BLaER1 (cell line): ENCODE results near the gene KCTD1.
A peak's percentile ranks its signal among the peaks of the same experiment; 100 is the strongest.

Experiments used
- H3K27ac ChIP-seq: shearing (Covaris generic); formaldehyde crosslinking; 2 replicates; pipeline ENCODE4 v1.8.1; 2022
- H3K27me3 ChIP-seq: shearing (Covaris generic); formaldehyde crosslinking; 2 replicates; pipeline ENCODE4 v1.8.1; 2022
- H3K36me3 ChIP-seq: shearing (Covaris generic); formaldehyde crosslinking; 2 replicates; pipeline ENCODE4 v1.8.1; 2022
- H3K4me1 ChIP-seq: shearing (Covaris generic); formaldehyde crosslinking; 2 replicates; pipeline ENCODE4 v1.8.1; 2022
- H3K4me2 ChIP-seq: shearing (Covaris generic); formaldehyde crosslinking; 2 replicates; pipeline ENCODE4 v1.8.1; 2022
- H3K4me3 ChIP-seq: shearing (Covaris generic); formaldehyde crosslinking; 2 replicates; pipeline ENCODE4 v1.8.1; 2022
- H3K9ac ChIP-seq: shearing (Covaris generic); formaldehyde crosslinking; 2 replicates; pipeline ENCODE4 v1.8.1; 2022
- H3K9me3 ChIP-seq: shearing (Covaris generic); formaldehyde crosslinking; 2 replicates; pipeline ENCODE4 v1.8.1; 2022
- H4K20me1 ChIP-seq: shearing (Covaris generic); formaldehyde crosslinking; 2 replicates; pipeline ENCODE4 v1.8.1; 2022
- Cebpa-rat ChIP-seq: shearing (Covaris generic); IDR thresholded peaks from 2 replicates; pipeline ENCODE4 v1.8.1; 2022

KCTD1 gene

GRCh38 chr18:26548415-26549262, at the start of gene KCTD1:
KCTD1 (minus strand) TSS chr18:26548553; CDS start chr18:26548536, 17 bp downstream.
- TF ChIP-seq Cebpa-rat: no peak
- H3K27ac ChIP-seq: peak within 1 kb of the TSS; percentile 79
- H3K4me3 ChIP-seq: peak within 1 kb of the TSS; percentile 89
- H3K4me2 ChIP-seq: peak within 1 kb of the TSS; percentile 97
- H3K9ac ChIP-seq: peak within 1 kb of the TSS; percentile 85
- no peaks in the 10 kb centered on the region for H3K36me3 ChIP-seq
- no peaks in the 10 kb centered on the region for H3K9me3 ChIP-seq
- H3K27me3 ChIP-seq: peaks cover 49% of the 10 kb centered on the region
- peaks cover 58% of the 10 kb centered on the region for H3K4me1 ChIP-seq
- H4K20me1 ChIP-seq: peaks cover 70% of the 10 kb centered on the region

GRCh38 chr18:26593365-26594320, 45.3 kb upstream of the KCTD1 start:
- no peak for TF ChIP-seq Cebpa-rat
- H3K9ac ChIP-seq: no peak overlapping the region
- no peaks in the 10 kb centered on the region for H3K27me3 ChIP-seq
- H4K20me1 ChIP-seq: no peaks in the 10 kb centered on the region
- no peaks in the 10 kb centered on the region for H3K4me1 ChIP-seq
- H3K27ac ChIP-seq: no peak overlapping the region
- no peak overlapping the region for H3K4me2 ChIP-seq
- no peak overlapping the region for H3K4me3 ChIP-seq
- H3K36me3 ChIP-seq: no peaks in the 10 kb centered on the region
- no peaks in the 10 kb centered on the region for H3K9me3 ChIP-seq

- Histone ChIP-seq H3K4me1 (no peaks in the 10 kb centered on the region), H4K20me1 (no peaks in the 10 kb centered on the region), H3K27me3 (no peaks in the 10 kb centered on the region), H3K4me3 (no peak overlapping the region), H3K9ac (no peak overlapping the region), H3K27ac (no peak overlapping the region), H3K4me2 (no peak overlapping the region), H3K9me3 (no peaks in the 10 kb centered on the region), H3K36me3 (no peaks in the 10 kb centered on the region)
- no peak for TF ChIP-seq Cebpa-rat
Measured at GRCh38 chr18:26584745-26585144, 36.4 kb upstream of the KCTD1 start.

- Histone ChIP-seq H3K9me3 (no peaks in the 10 kb centered on the region), H3K27me3 (peaks cover 14% of the 10 kb centered on the region), H3K4me1 (peaks cover 17% of the 10 kb centered on the region), H3K36me3 (no peaks in the 10 kb centered on the region), H4K20me1 (no peaks in the 10 kb centered on the region), H3K9ac (no peak overlapping the region), H3K4me2 (no peak overlapping the region), H3K4me3 (no peak overlapping the region), H3K27ac (no peak overlapping the region)
- TF ChIP-seq Cebpa-rat: no peak
Measured at GRCh38 chr18:26579941-26580618, 31.7 kb upstream of the KCTD1 start.

GRCh38 chr18:26575865-26576217, 27.5 kb upstream of the KCTD1 start:
- Histone ChIP-seq H3K4me2 (peak overlapping the region; percentile 60), H3K9ac (no peak overlapping the region), H3K4me1 (peaks cover 20% of the 10 kb centered on the region), H3K27me3 (peaks cover 27% of the 10 kb centered on the region), H3K4me3 (no peak overlapping the region), H3K36me3 (no peaks in the 10 kb centered on the region), H4K20me1 (no peaks in the 10 kb centered on the region), H3K9me3 (no peaks in the 10 kb centered on the region), H3K27ac (no peak overlapping the region)
- no peak for TF ChIP-seq Cebpa-rat

- Histone ChIP-seq H3K4me1 (peaks cover 20% of the 10 kb centered on the region), H3K4me2 (peak overlapping the region; percentile 60), H3K27me3 (peaks cover 27% of the 10 kb centered on the region), H4K20me1 (no peaks in the 10 kb centered on the region), H3K4me3 (no peak overlapping the region), H3K27ac (no peak overlapping the region), H3K36me3 (no peaks in the 10 kb centered on the region), H3K9me3 (no peaks in the 10 kb centered on the region), H3K9ac (no peak overlapping the region)
- TF ChIP-seq Cebpa-rat: no peak
Measured at GRCh38 chr18:26574958-26575864, 26.9 kb upstream of the KCTD1 start.

GRCh38 chr18:26568926-26569665, 20.7 kb upstream of the KCTD1 start:
- H4K20me1 ChIP-seq: no peaks in the 10 kb centered on the region
- no peaks in the 10 kb centered on the region for H3K4me1 ChIP-seq
- H3K9ac ChIP-seq: no peak overlapping the region
- H3K9me3 ChIP-seq: no peaks in the 10 kb centered on the region
- H3K27ac ChIP-seq: no peak overlapping the region
- no peak overlapping the region for H3K4me3 ChIP-seq
- TF ChIP-seq Cebpa-rat: no peak
- H3K27me3 ChIP-seq: peaks cover 3% of the 10 kb centered on the region; the same call in 1 of the 2 replicates
- no peaks in the 10 kb centered on the region for H3K36me3 ChIP-seq
- no peak overlapping the region for H3K4me2 ChIP-seq

GRCh38 chr18:26568513-26568912, 20.2 kb upstream of the KCTD1 start:
- no peak overlapping the region for H3K4me2 ChIP-seq
- H3K4me1 ChIP-seq: no peaks in the 10 kb centered on the region

More at GRCh38 chr18:26568513-26568912, 20.2 kb upstream of the KCTD1 start:
- no peak overlapping the region for H3K4me3 ChIP-seq
- no peaks in the 10 kb centered on the region for H4K20me1 ChIP-seq
- no peaks in the 10 kb centered on the region for H3K36me3 ChIP-seq
- H3K9me3 ChIP-seq: no peaks in the 10 kb centered on the region
- H3K9ac ChIP-seq: no peak overlapping the region
- no peak overlapping the region for H3K27ac ChIP-seq
- TF ChIP-seq Cebpa-rat: no peak
- H3K27me3 ChIP-seq: no peaks in the 10 kb centered on the region
